Stomach (tissue), 9 donors: ENCODE results near the gene EYA2. TPM values are rescaled to one million over a fixed set of nuclear protein-coding genes. Genes with fewer than 3 reads are reported as not detected.

Source experiments
- DNase-seq, 2 donors: peaks; one replicate each; pipeline versions ENCODE4 v3.0.0 to v3.0.0-alpha.2; 2013 to 2019
- H3K27ac ChIP-seq, 5 donors: fragments of 200-600 bp in 4 of 5; sonication (generic) in 4 of 5; one replicate each; pipeline ENCODE4 v1.5.1; 2013 to 2019; ENCODE audit warnings: mild to moderate bottlenecking in 1 of 5, moderate library complexity in 1 of 5
- H3K27me3 ChIP-seq, 3 donors: fragments of 200-600 bp; sonication (generic); one replicate each; pipeline ENCODE4 v1.5.1; 2017 to 2019; ENCODE audit warnings: mixed run types in 1 of 3
- H3K36me3 ChIP-seq, 4 donors: fragments of 200-600 bp; sonication (generic); 1 replicate in 3 of 4; 2 replicates in 1 of 4; pipeline ENCODE4 v1.5.1; 2016 to 2019
- H3K4me1 ChIP-seq, 4 donors: fragments of 200-600 bp; sonication (generic); one replicate each; pipeline ENCODE4 v1.5.1; 2016 to 2019
- H3K4me3 ChIP-seq, 4 donors: fragments of 200-600 bp; sonication (generic) in 3 of 4; one replicate each; pipeline ENCODE4 v1.5.1; 2016 to 2019; ENCODE audit warnings: mild to moderate bottlenecking in 1 of 4
- H3K9me3 ChIP-seq, 4 donors: fragments of 200-600 bp; sonication (generic); one replicate each; pipeline ENCODE4 v1.5.1; 2016 to 2019
- EP300 ChIP-seq: sonication (generic); formaldehyde crosslinking; IDR thresholded peaks from one replicate; pipeline ENCODE4 v1.6.1; 2017; ENCODE audit warnings: antibody characterized with exemption
- POLR2A ChIP-seq, 4 donors: fragments of 450-650 bp; IDR thresholded peaks; one replicate each; pipeline ENCODE4 v1.6.1; 2016; ENCODE audit warnings: antibody characterized with exemption in 4 of 4, control low read depth in 2 of 4, mild to moderate bottlenecking in 1 of 4, moderate library complexity in 1 of 4
- POLR2AphosphoS5 ChIP-seq, 3 donors: sonication (generic); formaldehyde crosslinking; IDR thresholded peaks; one replicate each; pipeline ENCODE4 v1.6.1; 2016; ENCODE audit warnings: antibody characterized with exemption in 3 of 3
- WGBS, 5 donors: extraction: QIAGEN DNeasy Blood & Tissue Kit in 3 of 5; methylation state at CpG; one replicate each; pipeline versions ENCODE4 v1.1.5 to v1.1.7; 2013 to 2018; 5-methylcytosine and 5-hydroxymethylcytosine counted together
- intact Hi-C: fragments of 100-400 bp; cut with DNase I; formaldehyde crosslinking; loops from one replicate; pipeline ENCODE4 v1.15.1; 2023; ENCODE audit warnings: low total_unique reads
- polyA plus RNA-seq, 3 donors: library from polyadenylated mRNA; stranded (reverse); fragments of 200-250 nt; gene quantifications; one replicate each; pipeline ENCODE4 v1.2.3, GENCODE V29; 2013
- total RNA-seq, 5 donors: library from RNA; depleted of rRNA; stranded (reverse); fragments of >200 nt; gene quantifications; one replicate each; pipeline versions ENCODE4 v1.1.0 to v1.2.3, GENCODE V29; 2014 to 2016
- TF ChIP-seq, protein P1 (sequence below), 7 experiments: fragments of 450-650 bp in 4 of 7; fragments of 200-600 bp in 3 of 7; sonication (generic) in 3 of 7; IDR thresholded peaks; one replicate each; pipeline ENCODE4 v1.5.1; 2016 to 2019; ENCODE audit warnings: antibody characterized with exemption in 7 of 7, control low read depth in 2 of 7, mild to moderate bottlenecking in 1 of 7
- donor health status: healthy with polysubstance abuse.
- donor health status: Bipolar disorder and iron deficiency.
- donor health status: healthy.

Gene EYA2
- total and polyA plus RNA-seq, 8 donors = 1.8 to 86.2 (median 5.5) TPM

DNA sequence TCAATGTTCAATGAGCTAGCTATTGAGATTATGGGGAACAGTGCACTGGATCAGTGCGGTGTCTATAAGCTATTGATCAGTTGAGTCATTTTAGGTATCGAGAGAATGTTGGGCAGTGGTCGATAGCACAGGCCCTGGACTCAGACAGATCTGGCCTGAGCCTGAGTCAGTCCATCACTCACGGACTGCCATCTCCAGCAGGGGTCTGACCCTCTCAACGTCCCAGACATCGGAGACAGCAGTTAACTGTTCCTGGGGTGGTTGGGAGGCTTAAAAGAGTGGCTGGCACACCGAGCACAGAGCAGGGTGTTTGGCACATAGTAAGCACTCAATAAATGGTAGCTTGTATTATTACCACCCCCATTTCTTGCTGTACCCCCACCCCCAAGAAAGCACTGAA lies 9.3 kb downstream of the EYA2 start:
- no peak for DNase-seq
- H3K4me1 ChIP-seq = no peaks in the 10 kb centered on the region
- no peaks in the 10 kb centered on the region for H3K36me3 ChIP-seq
- 68 to 80% (median 78%) methylated on average over 7 of the region's 7 CpGs for WGBS, 5 donors
- TF ChIP-seq EP300 = no peak
- TF ChIP-seq POLR2AphosphoS5 (IDR thresholded peaks at IDR 0.05) = no peak
- TF ChIP-seq, protein P1, sequence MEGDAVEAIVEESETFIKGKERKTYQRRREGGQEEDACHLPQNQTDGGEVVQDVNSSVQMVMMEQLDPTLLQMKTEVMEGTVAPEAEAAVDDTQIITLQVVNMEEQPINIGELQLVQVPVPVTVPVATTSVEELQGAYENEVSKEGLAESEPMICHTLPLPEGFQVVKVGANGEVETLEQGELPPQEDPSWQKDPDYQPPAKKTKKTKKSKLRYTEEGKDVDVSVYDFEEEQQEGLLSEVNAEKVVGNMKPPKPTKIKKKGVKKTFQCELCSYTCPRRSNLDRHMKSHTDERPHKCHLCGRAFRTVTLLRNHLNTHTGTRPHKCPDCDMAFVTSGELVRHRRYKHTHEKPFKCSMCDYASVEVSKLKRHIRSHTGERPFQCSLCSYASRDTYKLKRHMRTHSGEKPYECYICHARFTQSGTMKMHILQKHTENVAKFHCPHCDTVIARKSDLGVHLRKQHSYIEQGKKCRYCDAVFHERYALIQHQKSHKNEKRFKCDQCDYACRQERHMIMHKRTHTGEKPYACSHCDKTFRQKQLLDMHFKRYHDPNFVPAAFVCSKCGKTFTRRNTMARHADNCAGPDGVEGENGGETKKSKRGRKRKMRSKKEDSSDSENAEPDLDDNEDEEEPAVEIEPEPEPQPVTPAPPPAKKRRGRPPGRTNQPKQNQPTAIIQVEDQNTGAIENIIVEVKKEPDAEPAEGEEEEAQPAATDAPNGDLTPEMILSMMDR (IDR thresholded peaks at IDR 0.05) = no peak
- no peak for TF ChIP-seq POLR2A (IDR thresholded peaks at IDR 0.05)
- H3K27ac ChIP-seq = no peak overlapping the region
- intact Hi-C loops = no loop called here
- H3K27me3 ChIP-seq = peaks cover 0 to 14% (median 0%) of the 10 kb centered on the region in 3 donors
- H3K9me3 ChIP-seq = no peaks in the 10 kb centered on the region
- H3K4me3 ChIP-seq = no peak overlapping the region

GRCh38 chr20:46905364-46906125 lies 10.9 kb downstream of the EYA2 start:
- Histone ChIP-seq H3K4me1 (no peaks in the 10 kb centered on the region), H3K27me3 (peaks cover 0 to 22% (median 0%) of the 10 kb centered on the region in 3 donors), H3K27ac (no peak overlapping the region), H3K9me3 (no peaks in the 10 kb centered on the region), H3K36me3 (no peaks in the 10 kb centered on the region), H3K4me3 (no peak overlapping the region)
- WGBS, 5 donors = 67 to 80% (median 72%) methylated on average over 5 of the region's 5 CpGs
- intact Hi-C loops = no loop called here
- TF ChIP-seq EP300 (no peak), POLR2A (IDR thresholded peaks at IDR 0.05) (no peak), POLR2AphosphoS5 (IDR thresholded peaks at IDR 0.05) (no peak)
- TF ChIP-seq, protein P1 (IDR thresholded peaks at IDR 0.05) = no peak
- no peak for DNase-seq

GRCh38 chr20:46913329-46914044 lies 18.8 kb downstream of the EYA2 start:
- 53 to 69% (median 61%) methylated on average over 5 of the region's 5 CpGs for WGBS, 5 donors

DNA sequence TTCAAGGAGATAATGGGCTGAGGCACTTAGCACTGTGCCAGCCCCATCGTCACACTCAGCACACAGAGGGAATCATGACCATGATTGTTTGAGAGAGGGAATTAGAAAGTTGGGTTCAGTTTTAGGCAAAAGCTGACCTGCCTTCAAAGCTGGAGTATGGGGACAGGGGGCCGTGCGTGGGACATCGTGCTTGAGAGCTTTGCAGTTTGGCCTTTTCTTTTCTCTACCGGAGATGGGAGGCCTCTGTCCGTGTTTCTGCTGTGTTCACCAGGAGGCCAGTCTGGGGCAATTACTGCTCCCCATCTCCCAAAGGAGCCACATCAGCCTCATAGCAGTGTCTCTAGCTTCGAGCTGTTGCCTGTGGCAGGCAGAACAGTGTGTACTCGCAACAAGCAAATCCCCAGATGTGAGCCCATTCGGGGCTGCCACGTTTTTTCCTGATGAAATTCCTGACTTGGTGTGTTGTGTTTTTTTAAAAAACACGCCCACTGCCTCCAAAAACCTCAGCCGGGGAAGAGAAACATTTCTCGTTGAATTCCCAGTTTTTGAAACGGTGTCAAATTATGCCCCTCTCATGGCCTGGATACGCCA lies 20.2 kb downstream of the EYA2 start:
- WGBS, 5 donors = 80 to 88% (median 85%) methylated on average over 15 of the region's 15 CpGs
- no peak for DNase-seq
- Histone ChIP-seq H3K4me3 (no peak overlapping the region), H3K36me3 (no peaks in the 10 kb centered on the region), H3K27ac (no peak overlapping the region), H3K27me3 (peaks cover 0 to 1% (median 0%) of the 10 kb centered on the region in 3 donors), H3K9me3 (no peaks in the 10 kb centered on the region), H3K4me1 (peaks cover 0 to 4% (median 0%) of the 10 kb centered on the region in 4 donors)
- intact Hi-C loops = no loop called here
- TF ChIP-seq POLR2A (IDR thresholded peaks at IDR 0.05) (no peak), POLR2AphosphoS5 (IDR thresholded peaks at IDR 0.05) (no peak), EP300 (no peak)
- TF ChIP-seq, protein P1 (IDR thresholded peaks at IDR 0.05) = no peak

More at GRCh38 chr20:46913329-46914044, 18.8 kb downstream of the EYA2 start:
- TF ChIP-seq POLR2AphosphoS5 (IDR thresholded peaks at IDR 0.05) (no peak), POLR2A (IDR thresholded peaks at IDR 0.05) (no peak), EP300 (no peak)
- TF ChIP-seq, protein P1 (IDR thresholded peaks at IDR 0.05) = no peak
- Histone ChIP-seq H3K4me1 (peaks cover 0 to 4% (median 0%) of the 10 kb centered on the region in 4 donors), H3K9me3 (no peaks in the 10 kb centered on the region), H3K36me3 (no peaks in the 10 kb centered on the region), H3K27ac (no peak overlapping the region), H3K4me3 (no peak overlapping the region), H3K27me3 (peaks cover 0 to 9% (median 0%) of the 10 kb centered on the region in 3 donors)
- DNase-seq = no peak
- intact Hi-C loops = no loop called here
